ENCODE measurements around the gene AJAP1.

DNA sequence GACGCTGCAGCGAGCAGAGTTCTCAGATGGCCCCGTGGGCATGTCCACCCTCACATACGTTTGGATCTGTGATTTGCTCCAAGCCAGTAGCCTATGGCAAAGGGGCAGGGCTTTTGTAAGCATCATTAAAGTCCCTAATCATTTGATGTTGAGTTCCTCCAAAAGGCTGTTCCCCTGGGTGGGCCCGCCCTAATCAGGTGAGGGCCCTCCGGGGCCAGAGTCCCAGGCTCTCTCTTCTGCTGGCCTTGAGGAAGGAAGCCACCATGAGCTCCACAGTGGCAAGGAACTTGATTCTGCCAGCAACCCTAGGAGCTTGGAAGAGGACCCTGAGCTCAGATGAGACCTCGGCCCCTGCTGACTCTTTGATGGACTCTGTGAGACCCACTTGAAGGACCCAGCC, 25.4 kb upstream of the AJAP1 start:
- TF ChIP-seq, protein P1, sequence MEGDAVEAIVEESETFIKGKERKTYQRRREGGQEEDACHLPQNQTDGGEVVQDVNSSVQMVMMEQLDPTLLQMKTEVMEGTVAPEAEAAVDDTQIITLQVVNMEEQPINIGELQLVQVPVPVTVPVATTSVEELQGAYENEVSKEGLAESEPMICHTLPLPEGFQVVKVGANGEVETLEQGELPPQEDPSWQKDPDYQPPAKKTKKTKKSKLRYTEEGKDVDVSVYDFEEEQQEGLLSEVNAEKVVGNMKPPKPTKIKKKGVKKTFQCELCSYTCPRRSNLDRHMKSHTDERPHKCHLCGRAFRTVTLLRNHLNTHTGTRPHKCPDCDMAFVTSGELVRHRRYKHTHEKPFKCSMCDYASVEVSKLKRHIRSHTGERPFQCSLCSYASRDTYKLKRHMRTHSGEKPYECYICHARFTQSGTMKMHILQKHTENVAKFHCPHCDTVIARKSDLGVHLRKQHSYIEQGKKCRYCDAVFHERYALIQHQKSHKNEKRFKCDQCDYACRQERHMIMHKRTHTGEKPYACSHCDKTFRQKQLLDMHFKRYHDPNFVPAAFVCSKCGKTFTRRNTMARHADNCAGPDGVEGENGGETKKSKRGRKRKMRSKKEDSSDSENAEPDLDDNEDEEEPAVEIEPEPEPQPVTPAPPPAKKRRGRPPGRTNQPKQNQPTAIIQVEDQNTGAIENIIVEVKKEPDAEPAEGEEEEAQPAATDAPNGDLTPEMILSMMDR (IDR thresholded peaks at IDR 0.05; ENCODE audit: low read depth, low read length) = no peak
- no peak for TF ChIP-seq EZH2phosphoT487 (IDR thresholded peaks at IDR 0.05; ENCODE audit: low read depth)

Measured in OCI-LY3 (cell line).